Endothelial cell of umbilical vein (primary cell): ENCODE data around the gene CCNJL. TPM values are rescaled to one million over a fixed set of nuclear protein-coding genes. Genes with fewer than 3 reads are reported as not detected.
A peak's percentile ranks its signal among the peaks of the same experiment; 100 is the strongest.

Experiments
- BruUV-seq: library from RNA; stranded (reverse); fragments of 400-500 nt; replicated peaks from 2 replicates; lab custom pipeline; 2021; lab: Mats Ljungman, UMichigan
- CTCF ChIA-PET: fragments of 300-600, 350-600 bp; sonication (Branson Sonifier 250); formaldehyde crosslinking; loops from one replicate; lab custom pipeline; 2021; ENCODE audit warnings: antibody characterized with exemption, inconsistent platforms; lab: Charles Lee
- POLR2A ChIA-PET: fragments of 300-600, 350-600 bp; sonication (Branson Sonifier 250); formaldehyde crosslinking; loops from one replicate; lab custom pipeline; 2021; ENCODE audit warnings: antibody characterized with exemption, inconsistent platforms; lab: Charles Lee
- DNase-seq: peaks from one replicate; pipeline ENCODE4 v3.0.0-alpha.2; 2011; ENCODE audit warnings: low read depth, low spot score
- FAIRE-seq: peaks from 2 replicates; lab custom pipeline; 2011; peaks lifted over from hg19 to GRCh38; lab: Jason Lieb, UNC
- H2AFZ ChIP-seq: 2 replicates; pipeline ENCODE4 v1.6.0; 2012; ENCODE audit warnings: low read depth, low read length, control low read depth, inconsistent platforms
- H3K27ac ChIP-seq: 2 replicates; pipeline ENCODE4 v1.5.1; 2011; ENCODE audit warnings: low read depth, mild to moderate bottlenecking, control low read depth, low read length, moderate library complexity; ENCODE audit not compliant: insufficient read depth
- H3K27me3 ChIP-seq, 2 experiments: 2 replicates each; pipeline versions ENCODE4 v1.6.0 to v1.6.1; 2011; ENCODE audit warnings: low read length in 2 of 2, mixed read lengths in 1 of 2; ENCODE audit not compliant: control insufficient read depth in 2 of 2, insufficient read depth in 2 of 2
- H3K36me3 ChIP-seq, 2 experiments: 2 replicates in 1 of 2; 3 replicates in 1 of 2; pipeline ENCODE4 v1.5.1; 2011; ENCODE audit warnings: low read length in 2 of 2, mild to moderate bottlenecking in 1 of 2, moderate library complexity in 1 of 2; ENCODE audit not compliant: control insufficient read depth in 2 of 2, insufficient read depth in 2 of 2; ENCODE audit errors: extremely low read depth in 1 of 2
- H3K4me1 ChIP-seq: 3 replicates; pipeline ENCODE4 v1.5.1; 2011; ENCODE audit warnings: mild to moderate bottlenecking, low read length; ENCODE audit not compliant: control insufficient read depth, insufficient read depth; ENCODE audit errors: extremely low read depth
- H3K4me2 ChIP-seq: 2 replicates; pipeline ENCODE4 v1.6.1; 2011; ENCODE audit warnings: low read length, control low read depth, mixed read lengths; ENCODE audit not compliant: insufficient read depth
- H3K4me3 ChIP-seq, 3 experiments: fragments of 200-600 bp in 1 of 3; sonication (generic), shearing (Covaris generic) in 1 of 3; replicated peaks in 1 of 3; 2 replicates each; pipeline ENCODE4 v1.5.1; 2011 to 2016; ENCODE audit warnings: control low read depth in 3 of 3, low read length in 3 of 3, mild to moderate bottlenecking in 2 of 3, inconsistent platforms in 1 of 3, low read depth in 1 of 3, moderate library complexity in 1 of 3; ENCODE audit not compliant: insufficient read depth in 1 of 3
- H3K79me2 ChIP-seq: 2 replicates; pipeline ENCODE4 v1.6.0; 2012; ENCODE audit warnings: low read length, inconsistent platforms; ENCODE audit not compliant: control insufficient read depth, insufficient read depth
- H3K9ac ChIP-seq: replicated peaks from 2 replicates; pipeline ENCODE3; 2011; ENCODE audit warnings: low read length, control low read depth; ENCODE audit not compliant: insufficient read depth; ENCODE audit errors: extremely low read depth
- H3K9me1 ChIP-seq: replicated peaks from 3 replicates; pipeline ENCODE4 v1.6.0; 2011; ENCODE audit warnings: mild to moderate bottlenecking, low read length; ENCODE audit not compliant: control insufficient read depth, insufficient read depth; ENCODE audit errors: extremely low read depth
- H3K9me3 ChIP-seq: replicated peaks from 2 replicates; pipeline ENCODE4 v1.5.1; 2012; ENCODE audit warnings: low read length, inconsistent platforms; ENCODE audit not compliant: control insufficient read depth, insufficient read depth
- H4K20me1 ChIP-seq: replicated peaks from 2 replicates; pipeline ENCODE3; 2011; ENCODE audit warnings: mild to moderate bottlenecking, low read length; ENCODE audit not compliant: control insufficient read depth, insufficient read depth; ENCODE audit errors: extremely low read depth
- CTCF ChIP-seq, 2 donors: IDR thresholded peaks; 1 replicate in 1 of 2; 2 replicates in 1 of 2; pipeline ENCODE4 v1.5.1; 2011; ENCODE audit warnings: low read length in 2 of 2, mild to moderate bottlenecking in 2 of 2, moderate library complexity in 2 of 2, control low read depth in 1 of 2, inconsistent platforms in 1 of 2, low read depth in 1 of 2; ENCODE audit not compliant: insufficient read depth in 1 of 2; ENCODE audit errors: extremely low read depth in 1 of 2
- EZH2 ChIP-seq: IDR thresholded peaks from 2 replicates; pipeline ENCODE4 v1.6.1; 2012; ENCODE audit warnings: borderline replicate concordance, low read depth, mild to moderate bottlenecking, moderate library complexity, low read length, inconsistent platforms; ENCODE audit not compliant: severe bottlenecking
- FOS ChIP-seq: IDR thresholded peaks from 2 replicates; pipeline ENCODE4 v1.6.1; 2011; ENCODE audit warnings: mild to moderate bottlenecking, low read length, moderate library complexity, borderline replicate concordance; ENCODE audit not compliant: insufficient read depth
- GATA2 ChIP-seq: IDR thresholded peaks from 2 replicates; pipeline ENCODE4 v1.7.0; 2011; ENCODE audit warnings: low read depth, mild to moderate bottlenecking, moderate library complexity, mixed read lengths, low read length; ENCODE audit not compliant: insufficient read length, insufficient read depth
- JUN ChIP-seq: IDR thresholded peaks from 2 replicates; pipeline ENCODE4 v1.6.1; 2011; ENCODE audit warnings: borderline replicate concordance, low read depth; ENCODE audit not compliant: insufficient read length, insufficient read depth
- MYC ChIP-seq: IDR thresholded peaks from one replicate; pipeline ENCODE4 v1.6.1; 2011; ENCODE audit warnings: mild to moderate bottlenecking, low read depth, low read length
- POLR2A ChIP-seq: IDR thresholded peaks from 2 replicates; pipeline ENCODE4 v1.6.1; 2012; ENCODE audit warnings: low read depth, mild to moderate bottlenecking, control low read depth, low read length
- POLR2AphosphoS5 ChIP-seq: IDR thresholded peaks from 2 replicates; pipeline ENCODE4 v1.6.1; 2012; ENCODE audit warnings: low read depth, mild to moderate bottlenecking, control low read depth, low read length, moderate library complexity; ENCODE audit not compliant: insufficient read depth
- dilution Hi-C: fragments of 300-500 bp; cut with MboI; formaldehyde crosslinking; loops from one replicate; pipeline ENCODE4 v1.15.0; 2019; ENCODE audit warnings: low sequenced_read_pairs; ENCODE audit not compliant: extremely low pct_ligation_motif_present
- intact Hi-C: fragments of 100-400 bp; cut with micrococcal nuclease; formaldehyde crosslinking; loops from one replicate; pipeline ENCODE4 v1.10.0; 2022
- polyA plus RNA-seq, 4 experiments: library from polyadenylated mRNA; depleted of rRNA in 3 of 4; stranded (reverse) in 3 of 4; unstranded in 1 of 4; fragments of >200 nt; gene quantifications; 2 replicates each; pipeline versions ENCODE4 v1.2.1 to v1.2.3, GENCODE V29; 2011 to 2012; ENCODE audit warnings: missing spikeins in 1 of 4
- total RNA-seq: library from RNA; stranded (reverse); gene quantifications from 2 replicates; pipeline ENCODE4 v1.2.3, GENCODE V29; 2021
- TF ChIP-seq, protein P1 (sequence below): IDR thresholded peaks from 2 replicates; pipeline ENCODE4 v1.6.1; 2011; ENCODE audit not compliant: insufficient read depth, insufficient read length

Gene CCNJL
- total and polyA plus RNA-seq, 2 donors (not counting 3 experiments of a cell fraction or from before 2014, with no cell fraction given) = 20.0 to 21.3 TPM

- no TSS peak for BruUV-seq
- H3K27ac ChIP-seq = no peak overlapping the region
- intact Hi-C loops = loop anchor here (1.0 kb wide), 2 partner anchors 34 to 40 kb away; no protein-coding TSS in a partner anchor
- H2AFZ ChIP-seq = peak overlapping the region; percentile 85
- TF ChIP-seq, protein P1, sequence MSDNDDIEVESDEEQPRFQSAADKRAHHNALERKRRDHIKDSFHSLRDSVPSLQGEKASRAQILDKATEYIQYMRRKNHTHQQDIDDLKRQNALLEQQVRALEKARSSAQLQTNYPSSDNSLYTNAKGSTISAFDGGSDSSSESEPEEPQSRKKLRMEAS = no peak
- peak; percentile 18 for TF ChIP-seq GATA2
- ChIA-PET CTCF (interaction anchor here (0.7 to 2.6 kb wide), 6 partner anchors 25 to 290 kb away, joined by 3 to 13 read pairs (median 3); no protein-coding TSS in a partner anchor), POLR2A (no interaction called here)
- peak; percentile 36 for DNase-seq
- H3K79me2 ChIP-seq = peaks cover 5% of the 10 kb centered on the region
- no peaks in the 10 kb centered on the region for H3K27me3 ChIP-seq
- peaks cover 26% of the 10 kb centered on the region for H3K4me1 ChIP-seq
- peak; percentile 37 for FAIRE-seq
- no peaks in the 10 kb centered on the region for H4K20me1 ChIP-seq
- H3K9ac ChIP-seq = peak overlapping the region; percentile 65
- dilution Hi-C loops = no loop called here
- peaks cover 3 to 16% of the 10 kb centered on the region in 2 experiments for H3K36me3 ChIP-seq
- H3K9me1 ChIP-seq = no peaks in the 10 kb centered on the region
- H3K4me3 ChIP-seq = peak overlapping the region; percentile 23 to 80 (median 76)
- H3K9me3 ChIP-seq = no peaks in the 10 kb centered on the region
- peak overlapping the region; percentile 72 for H3K4me2 ChIP-seq
Observed at GRCh38 chr5:160311491-160312133, 752 bp downstream of the CCNJL start.

DNA sequence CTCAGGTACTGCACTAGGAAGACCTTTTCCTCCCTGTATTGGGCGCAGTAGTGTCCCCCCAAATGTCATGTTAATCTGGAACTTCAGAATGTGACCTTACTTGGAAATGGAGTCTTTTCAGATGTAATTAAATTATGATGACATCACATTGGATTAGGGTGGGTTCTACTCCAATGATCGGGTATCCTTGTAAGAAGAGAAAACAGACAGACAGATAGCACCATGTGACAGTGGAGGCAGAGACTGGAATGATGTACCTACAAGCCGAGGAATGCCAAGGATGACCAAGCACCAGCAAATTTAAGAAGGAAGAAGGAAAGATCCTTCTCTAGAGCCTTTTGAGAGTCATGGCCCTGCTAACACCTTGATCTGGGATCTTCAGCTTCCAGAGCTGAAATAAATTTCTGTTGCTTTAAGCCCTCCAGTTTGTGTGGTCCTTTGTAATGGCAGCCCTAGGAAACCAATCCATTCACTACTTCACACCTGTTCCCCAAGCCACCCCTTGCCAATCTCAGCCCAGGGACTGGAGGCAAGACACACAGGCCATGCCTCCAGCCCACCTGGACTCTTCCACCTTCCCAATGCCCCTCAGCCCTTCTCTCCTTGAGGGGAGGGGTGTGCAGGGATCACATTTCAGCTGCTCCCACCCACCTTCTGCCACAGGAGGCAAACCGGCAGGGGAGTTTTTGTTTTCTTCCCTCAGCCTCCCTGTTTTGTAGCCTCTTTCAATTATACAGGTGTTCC is 1.6 kb downstream of the CCNJL start:
- Histone ChIP-seq H3K9ac (no peak overlapping the region), H3K79me2 (peaks cover 5% of the 10 kb centered on the region), H3K36me3 (peaks cover 3 to 16% of the 10 kb centered on the region in 2 experiments), H3K9me1 (no peaks in the 10 kb centered on the region), H2AFZ (no peak overlapping the region), H3K4me3 (peak overlapping the region in 2 of 3 experiments; percentile 10 to 76), H3K27me3 (no peaks in the 10 kb centered on the region), H3K4me1 (peaks cover 17% of the 10 kb centered on the region), H3K4me2 (peak overlapping the region; percentile 72), H3K9me3 (no peaks in the 10 kb centered on the region), H4K20me1 (no peaks in the 10 kb centered on the region), H3K27ac (no peak overlapping the region)
- CTCF ChIA-PET = interaction anchor here (2.6 kb wide), 1 partner anchor 35 kb away, joined by 7 read pairs; no protein-coding TSS in a partner anchor
- intact Hi-C loops (loop anchor here (1.0 kb wide), 1 partner anchor 39 kb away; no protein-coding TSS in a partner anchor), dilution Hi-C loops (no loop called here)
- POLR2A ChIA-PET = no interaction called here
- FAIRE-seq (no peak), DNase-seq (no peak)
- no TSS peak for BruUV-seq
- TF ChIP-seq JUN (no peak), GATA2 (no peak), FOS (no peak), POLR2A (no peak), MYC (no peak), POLR2AphosphoS5 (no peak), CTCF (IDR thresholded peaks at IDR 0.05; ENCODE audit: extremely low read depth in 1 of 2, insufficient read depth in 1 of 2, low read depth in 1 of 2, low read length in 2 of 2) (no peak), EZH2 (no peak)
- TF ChIP-seq, protein P1 = no peak
